ENCODE measurements around the gene SLC9C1.

SLC9C1 gene

GRCh38 chr3:112143689-112144088, 150.3 kb downstream of the SLC9C1 start:
- DNase-seq (ENCODE audit: extremely low read depth, low read depth), result no peak
- no peak for TF ChIP-seq CTCF (IDR thresholded peaks at IDR 0.05; ENCODE audit: low read depth, low read length)

GRCh38 chr3:112143251-112143650, 150.8 kb downstream of the SLC9C1 start:
- TF ChIP-seq CTCF (IDR thresholded peaks at IDR 0.05; ENCODE audit: low read depth, low read length), result no peak
- no peak for DNase-seq (ENCODE audit: extremely low read depth, low read depth)

- no peak for TF ChIP-seq CTCF (IDR thresholded peaks at IDR 0.05; ENCODE audit: low read depth, low read length)
- no peak for DNase-seq (ENCODE audit: extremely low read depth, low read depth)
Measured at GRCh38 chr3:112141293-112141692, 152.7 kb downstream of the SLC9C1 start.

GRCh38 chr3:112140584-112140983, 153.4 kb downstream of the SLC9C1 start:
- no peak for TF ChIP-seq CTCF (IDR thresholded peaks at IDR 0.05; ENCODE audit: low read depth, low read length)
- no peak for DNase-seq (ENCODE audit: extremely low read depth, low read depth)

- no peak for TF ChIP-seq CTCF (IDR thresholded peaks at IDR 0.05; ENCODE audit: low read depth, low read length)
- DNase-seq (ENCODE audit: extremely low read depth, low read depth), result no peak
Measured at GRCh38 chr3:112138219-112138969, 155.6 kb downstream of the SLC9C1 start.

- no peak for DNase-seq (ENCODE audit: extremely low read depth, low read depth)
- no peak for TF ChIP-seq CTCF (IDR thresholded peaks at IDR 0.05; ENCODE audit: low read depth, low read length)
Measured at GRCh38 chr3:112137781-112138180, 156.2 kb downstream of the SLC9C1 start.

- TF ChIP-seq CTCF (IDR thresholded peaks at IDR 0.05; ENCODE audit: low read depth, low read length), result peak; percentile 49
- DNase-seq (ENCODE audit: extremely low read depth, low read depth), result no peak
Measured at GRCh38 chr3:112136959-112137693, 156.9 kb downstream of the SLC9C1 start.

Measured in AG09319 (cell line).